Fibroblast of skin of abdomen (primary cell): ENCODE measurements around the gene GLOD5.

ENCODE experiments used
- DNase-seq: peaks from one replicate; pipeline ENCODE4 v3.0.0-alpha.2; 2013

The GLOD5 gene

GRCh38 chrX:48754238-48754637, 7.3 kb upstream of the GLOD5 start:
- no peak for DNase-seq

- no peak for DNase-seq
Observed at GRCh38 chrX:48769230-48769629, 7.7 kb downstream of the GLOD5 start.

GRCh38 chrX:48770296-48770695, 8.7 kb downstream of the GLOD5 start:
- DNase-seq = no peak

- no peak for DNase-seq
Observed at GRCh38 chrX:48772602-48773001, 11.1 kb downstream of the GLOD5 start.

GRCh38 chrX:48776818-48777439, 15.4 kb downstream of the GLOD5 start:
- DNase-seq = no peak

- DNase-seq = no peak
Observed at GRCh38 chrX:48779399-48779798, 17.9 kb downstream of the GLOD5 start.

- DNase-seq = no peak
Observed at GRCh38 chrX:48781705-48782104, 20.2 kb downstream of the GLOD5 start.

GRCh38 chrX:48782216-48782615, 20.7 kb downstream of the GLOD5 start:
- no peak for DNase-seq

- no peak for DNase-seq
Observed at GRCh38 chrX:48782795-48783194, 21.2 kb downstream of the GLOD5 start.

GRCh38 chrX:48784726-48785125, 23.2 kb downstream of the GLOD5 start:
- DNase-seq = no peak

GRCh38 chrX:48785186-48785539, 23.6 kb downstream of the GLOD5 start:
- no peak for DNase-seq

GRCh38 chrX:48785540-48786214, 24.1 kb downstream of the GLOD5 start:
- DNase-seq = no peak

- DNase-seq = no peak
Observed at GRCh38 chrX:48786341-48786800, 24.8 kb downstream of the GLOD5 start, which contains the start of gene GATA1. GATA1 (plus strand) TSS chrX:48786590; CDS start chrX:48791110, 4,520 bp downstream.

- DNase-seq = no peak
Observed at GRCh38 chrX:48786825-48787504, 25.4 kb downstream of the GLOD5 start.

GRCh38 chrX:48787505-48788443, 26.2 kb downstream of the GLOD5 start:
- DNase-seq = no peak

GRCh38 chrX:48789366-48790220, 28.0 kb downstream of the GLOD5 start:
- no peak for DNase-seq

GRCh38 chrX:48790477-48790876, 28.9 kb downstream of the GLOD5 start:
- no peak for DNase-seq

- no peak for DNase-seq
Observed at GRCh38 chrX:48791063-48791820, 29.7 kb downstream of the GLOD5 start.

- no peak for DNase-seq
Observed at GRCh38 chrX:48792219-48792618, 30.7 kb downstream of the GLOD5 start.

- DNase-seq = no peak
Observed at GRCh38 chrX:48793935-48794334, 32.4 kb downstream of the GLOD5 start.

GRCh38 chrX:48794340-48794910, 32.9 kb downstream of the GLOD5 start:
- DNase-seq = no peak
